ENCODE measurements around the gene ABLIM1. TPM values are rescaled to one million over a fixed set of nuclear protein-coding genes. Genes with fewer than 3 reads are reported as not detected.

Gene ABLIM1
- total RNA-seq, 1 donor from 2014 or later: 87.7 TPM

GRCh38 chr10:114571316-114571999 is 86.6 kb downstream of the ABLIM1 start:
- no peaks in the 10 kb centered on the region for H3K27me3 ChIP-seq
- no peak overlapping the region for H3K27ac ChIP-seq
- H3K36me3 ChIP-seq: no peaks in the 10 kb centered on the region
- TF ChIP-seq CTCF (IDR thresholded peaks at IDR 0.05): no peak
- H3K4me3 ChIP-seq: no peak overlapping the region
- H3K4me1 ChIP-seq: peaks cover 0 to 13% of the 10 kb centered on the region in 2 donors
- H3K9me3 ChIP-seq: no peaks in the 10 kb centered on the region
- no peak for DNase-seq (ENCODE audit: low spot score in 2 of 2)
- intact Hi-C loops (cut with DNase I): no loop called here

DNA sequence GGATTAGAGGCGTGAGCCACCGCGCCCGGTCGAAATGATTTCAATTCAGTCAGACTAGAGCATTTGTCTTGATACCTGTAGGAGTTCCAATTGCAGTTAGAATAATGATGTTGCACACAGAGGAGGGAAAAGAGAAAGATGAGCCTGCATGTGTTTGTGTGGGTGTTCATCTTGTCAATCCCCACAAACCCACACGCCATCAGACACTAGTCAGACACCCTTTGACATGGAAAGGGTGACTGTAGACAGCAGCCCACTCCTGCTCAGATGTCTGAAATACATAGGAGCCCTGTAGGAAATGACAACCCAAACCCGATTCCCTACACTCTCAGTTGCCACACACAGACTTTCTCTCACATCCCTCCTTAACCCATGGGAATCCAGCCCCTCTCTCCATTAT is 92.0 kb downstream of the ABLIM1 start:
- intact Hi-C loops (cut with DNase I): no loop called here

DNA sequence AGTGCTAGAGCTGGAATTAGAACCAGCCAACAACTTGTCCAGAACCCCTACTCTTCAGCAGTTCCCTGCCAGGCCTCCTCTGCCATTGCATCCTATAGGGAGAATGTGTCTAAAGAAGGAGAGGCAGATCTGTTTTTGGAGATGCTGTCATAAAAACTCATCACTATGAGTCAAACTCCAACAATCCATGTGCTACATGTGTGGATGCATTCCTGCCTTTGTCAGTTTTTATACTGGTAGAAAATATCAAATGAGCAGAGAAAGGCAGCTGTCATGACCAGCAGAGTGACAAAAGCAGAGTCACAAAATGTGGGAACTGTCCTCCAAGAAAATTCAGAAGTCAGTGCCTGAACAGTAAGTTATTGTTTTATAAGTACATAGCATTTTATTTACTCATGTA is 93.0 kb downstream of the ABLIM1 start:
- no peaks in the 10 kb centered on the region for H3K27me3 ChIP-seq
- no peaks in the 10 kb centered on the region for H3K4me1 ChIP-seq
- H3K36me3 ChIP-seq: no peaks in the 10 kb centered on the region
- no peak for DNase-seq (ENCODE audit: low spot score in 2 of 2)
- H3K9me3 ChIP-seq: no peaks in the 10 kb centered on the region
- intact Hi-C loops (cut with DNase I): no loop called here
- H3K4me3 ChIP-seq: no peak overlapping the region
- no peak overlapping the region for H3K27ac ChIP-seq
- TF ChIP-seq CTCF (IDR thresholded peaks at IDR 0.05): no peak

More for the DNA sequence above, 92.0 kb downstream of the ABLIM1 start:
- no peak overlapping the region for H3K4me3 ChIP-seq
- H3K9me3 ChIP-seq: no peaks in the 10 kb centered on the region
- H3K27ac ChIP-seq: no peak overlapping the region
- H3K27me3 ChIP-seq: no peaks in the 10 kb centered on the region
- no peaks in the 10 kb centered on the region for H3K4me1 ChIP-seq
- H3K36me3 ChIP-seq: no peaks in the 10 kb centered on the region
- DNase-seq (ENCODE audit: low spot score in 2 of 2): no peak
- TF ChIP-seq CTCF (IDR thresholded peaks at IDR 0.05): no peak

DNA sequence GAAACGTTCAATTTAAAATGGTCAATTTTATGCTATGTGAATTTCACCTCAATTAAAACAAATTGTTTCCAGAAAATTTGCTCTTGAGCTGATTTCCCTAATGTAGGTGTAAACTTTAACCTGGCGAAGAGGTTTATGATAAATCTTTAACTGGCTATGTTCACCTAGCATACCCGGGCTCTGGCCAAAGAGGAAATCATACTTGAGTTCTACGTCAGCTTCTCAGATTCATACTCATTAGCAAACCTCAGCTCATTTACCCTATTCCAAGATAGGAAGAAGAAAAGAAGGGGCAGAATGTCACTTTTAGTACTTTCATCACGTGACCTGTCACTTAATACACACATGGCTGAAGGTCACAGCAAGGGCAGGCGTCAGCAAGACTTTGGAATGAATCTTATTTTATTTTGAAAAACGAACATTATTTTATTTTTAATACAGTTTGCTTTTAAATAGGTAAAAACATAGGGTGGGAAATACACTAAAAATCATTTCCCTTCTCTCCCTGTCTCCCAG is 97.0 kb downstream of the ABLIM1 start:
- no peak overlapping the region for H3K27ac ChIP-seq
- H3K9me3 ChIP-seq: no peaks in the 10 kb centered on the region
- DNase-seq (ENCODE audit: low spot score in 2 of 2): no peak
- no peak overlapping the region for H3K4me3 ChIP-seq
- no peaks in the 10 kb centered on the region for H3K36me3 ChIP-seq
- intact Hi-C loops (cut with DNase I): no loop called here
- no peaks in the 10 kb centered on the region for H3K27me3 ChIP-seq
- no peaks in the 10 kb centered on the region for H3K4me1 ChIP-seq
- no peak for TF ChIP-seq CTCF (IDR thresholded peaks at IDR 0.05)

DNA sequence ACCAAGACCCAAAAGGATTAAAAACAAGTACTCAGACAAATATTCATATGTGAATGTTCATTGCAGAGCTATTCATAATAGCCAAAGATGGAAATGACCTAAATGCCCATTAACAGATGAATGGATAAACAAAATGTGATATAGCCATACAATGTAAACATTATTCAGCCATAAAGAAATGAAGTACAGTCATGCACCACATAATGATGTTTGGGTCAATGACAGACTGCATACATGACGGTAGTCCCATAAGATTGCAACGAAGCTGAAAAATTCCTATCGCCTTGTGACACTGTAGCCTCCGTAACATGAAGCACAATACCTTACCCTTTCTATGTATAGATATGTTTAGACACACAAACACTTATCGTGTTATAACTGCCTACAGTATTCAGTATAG is 97.9 kb downstream of the ABLIM1 start:
- TF ChIP-seq CTCF (IDR thresholded peaks at IDR 0.05): no peak
- no peaks in the 10 kb centered on the region for H3K27me3 ChIP-seq
- H3K27ac ChIP-seq: no peak overlapping the region
- no peaks in the 10 kb centered on the region for H3K4me1 ChIP-seq
- H3K36me3 ChIP-seq: no peaks in the 10 kb centered on the region
- intact Hi-C loops (cut with DNase I): no loop called here
- H3K9me3 ChIP-seq: no peaks in the 10 kb centered on the region
- no peak overlapping the region for H3K4me3 ChIP-seq
- DNase-seq (ENCODE audit: low spot score in 2 of 2): no peak

Data from ascending aorta (tissue), 2 donors.